GM11168 (cell line): Measurements from ENCODE around the gene OBP2A.
"Not testable (repeated sequence)": the region's sequence is repeated elsewhere in the genome, so short reads cannot be mapped to it uniquely, and the experiment has no call there.

Experiments used
- in situ Hi-C: fragments of 300-500 bp; cut with MboI; formaldehyde crosslinking; loops from one replicate; pipeline ENCODE4 v1.12.0; 2022; ENCODE audit warnings: low sequenced_read_pairs; ENCODE audit not compliant: unreplicated experiment

Gene OBP2A

DNA sequence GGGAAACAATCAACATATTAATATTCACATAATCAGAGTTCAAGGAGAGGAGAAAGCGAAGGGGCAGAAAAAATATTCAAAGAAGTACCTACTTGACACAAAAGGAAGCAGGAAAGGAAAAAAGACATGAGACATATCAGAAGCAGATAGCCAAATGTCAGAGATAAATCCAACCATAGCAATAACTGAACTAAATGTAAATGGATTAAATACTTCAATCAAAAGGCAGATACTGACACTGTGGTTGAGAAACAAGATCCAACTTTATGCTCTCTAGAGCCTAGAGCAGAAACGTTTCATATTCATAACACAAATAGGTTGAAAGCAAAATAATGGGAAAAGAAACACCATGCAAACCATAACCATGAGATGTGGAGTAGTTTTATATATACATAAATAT is 36.5 kb upstream of the OBP2A start:
- in situ Hi-C loops, result no loop called here

DNA sequence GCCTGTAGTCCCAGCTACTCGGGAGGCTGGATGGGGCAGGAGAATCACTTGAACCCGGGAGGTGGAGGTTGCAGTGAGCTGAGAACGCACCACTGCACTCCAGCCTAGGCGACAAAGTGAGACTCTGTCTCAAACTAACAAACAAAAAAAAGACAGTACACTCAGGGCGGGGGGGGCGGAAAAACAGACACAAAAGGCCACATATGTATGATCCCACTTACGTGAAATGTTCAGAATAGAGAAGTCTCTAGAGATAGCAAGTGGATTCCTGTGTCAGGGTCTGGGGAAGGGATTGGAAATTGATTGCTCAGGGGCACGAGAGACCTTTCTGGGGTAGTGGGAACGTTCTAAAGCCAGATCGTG is 33.7 kb upstream of the OBP2A start:
- in situ Hi-C loops, result no loop called here

DNA sequence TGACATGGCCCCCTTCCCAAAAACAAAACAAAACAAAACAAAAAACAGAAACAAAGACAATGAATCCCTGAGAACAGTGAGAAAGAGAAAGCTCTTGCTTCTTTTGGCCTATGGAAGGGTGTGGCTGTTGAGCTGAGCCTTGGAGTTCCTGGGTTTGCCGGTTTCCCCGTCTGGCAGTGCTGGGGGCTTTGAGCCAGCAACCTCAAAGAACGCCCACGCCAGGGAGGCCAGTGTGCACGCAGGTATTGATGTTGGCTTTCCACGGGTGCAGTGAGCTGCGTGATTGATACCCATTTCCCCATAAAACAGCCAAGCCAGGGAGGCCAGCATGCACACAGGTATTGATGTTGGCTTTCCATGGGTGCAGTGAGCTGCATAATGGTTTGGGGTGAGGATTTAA is 33.0 kb upstream of the OBP2A start:
- in situ Hi-C loops, result no loop called here

DNA sequence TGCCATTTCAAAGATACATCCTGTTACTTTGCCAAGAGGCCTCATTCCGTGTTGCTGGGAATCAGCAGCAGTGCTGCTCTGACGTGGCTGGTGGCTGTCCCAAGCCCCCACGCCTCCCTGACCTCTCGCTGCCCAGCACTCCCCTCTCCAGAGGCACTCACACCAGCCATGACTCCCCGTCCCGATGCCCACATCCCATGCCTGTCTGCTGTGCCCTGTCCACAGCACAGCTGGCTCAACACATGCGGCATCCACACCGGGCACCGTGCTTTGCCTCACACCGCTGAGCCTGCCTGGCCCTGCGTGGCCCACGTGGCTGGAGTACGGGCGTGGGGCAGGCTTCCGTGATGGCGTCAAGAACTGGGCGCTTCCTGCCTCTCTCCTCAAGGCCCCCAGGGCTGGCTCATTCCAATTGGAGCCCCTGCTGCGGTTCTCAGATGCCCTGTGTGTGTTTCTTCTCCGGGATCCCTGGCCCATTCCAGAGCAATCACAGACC is 32.5 kb upstream of the OBP2A start:
- in situ Hi-C loops, result no loop called here

DNA sequence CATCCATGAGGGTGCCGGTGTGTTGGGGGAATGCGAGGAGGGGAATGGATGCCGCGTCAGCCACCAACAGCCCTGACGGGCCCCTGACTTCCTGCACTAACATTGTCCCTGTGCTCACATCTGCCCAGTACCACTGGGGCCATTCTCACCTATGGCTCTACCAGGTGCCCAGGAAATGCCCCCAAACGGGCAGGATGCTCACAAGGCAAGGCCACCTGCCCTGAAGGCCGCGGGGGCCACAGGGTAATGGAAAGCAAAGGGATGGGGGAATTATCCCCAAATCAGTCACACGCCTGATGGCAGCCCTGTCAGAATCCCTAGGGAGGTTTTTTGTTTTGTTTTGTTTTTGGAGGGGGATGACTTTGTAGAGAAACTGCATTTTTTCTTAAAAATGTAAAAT is 32.0 kb upstream of the OBP2A start:
- in situ Hi-C loops, result not testable (repeated sequence)

DNA sequence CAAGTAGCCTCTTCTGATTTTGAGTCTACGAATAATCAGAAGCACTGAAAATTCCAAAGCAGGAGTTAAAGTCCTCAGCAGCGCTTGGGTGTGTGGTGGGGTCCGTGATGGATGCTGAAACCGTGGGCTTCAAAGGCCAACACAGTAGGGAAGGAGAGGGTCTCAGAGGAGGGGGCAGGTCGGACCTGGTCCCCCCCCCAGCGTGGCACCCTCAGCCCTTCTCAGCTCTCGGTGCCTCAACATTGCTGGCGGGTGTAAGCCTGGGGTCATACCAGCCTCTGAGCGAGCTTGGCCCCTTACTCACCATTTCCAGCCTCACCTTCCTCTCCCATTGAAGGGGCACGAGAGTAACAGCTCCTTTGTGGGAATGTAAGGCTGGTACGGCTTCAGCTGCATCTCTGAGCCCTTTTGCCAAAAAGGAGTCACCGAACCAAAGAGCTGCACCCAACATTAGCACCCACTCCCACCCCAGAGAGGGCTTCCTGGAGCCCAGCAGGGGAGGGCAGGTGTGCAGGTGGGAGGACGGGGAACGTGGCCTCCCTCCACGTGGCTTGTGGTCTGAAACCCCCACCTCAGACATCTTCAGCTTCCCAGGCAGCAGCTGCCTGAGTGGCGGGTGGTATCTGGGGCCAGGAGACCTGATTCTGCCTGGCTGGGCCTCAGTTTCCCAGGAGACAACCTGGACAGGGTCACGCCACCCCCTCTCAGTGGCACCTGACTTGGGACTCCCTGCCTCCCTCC is 31.4 kb upstream of the OBP2A start:
- in situ Hi-C loops, result no loop called here

DNA sequence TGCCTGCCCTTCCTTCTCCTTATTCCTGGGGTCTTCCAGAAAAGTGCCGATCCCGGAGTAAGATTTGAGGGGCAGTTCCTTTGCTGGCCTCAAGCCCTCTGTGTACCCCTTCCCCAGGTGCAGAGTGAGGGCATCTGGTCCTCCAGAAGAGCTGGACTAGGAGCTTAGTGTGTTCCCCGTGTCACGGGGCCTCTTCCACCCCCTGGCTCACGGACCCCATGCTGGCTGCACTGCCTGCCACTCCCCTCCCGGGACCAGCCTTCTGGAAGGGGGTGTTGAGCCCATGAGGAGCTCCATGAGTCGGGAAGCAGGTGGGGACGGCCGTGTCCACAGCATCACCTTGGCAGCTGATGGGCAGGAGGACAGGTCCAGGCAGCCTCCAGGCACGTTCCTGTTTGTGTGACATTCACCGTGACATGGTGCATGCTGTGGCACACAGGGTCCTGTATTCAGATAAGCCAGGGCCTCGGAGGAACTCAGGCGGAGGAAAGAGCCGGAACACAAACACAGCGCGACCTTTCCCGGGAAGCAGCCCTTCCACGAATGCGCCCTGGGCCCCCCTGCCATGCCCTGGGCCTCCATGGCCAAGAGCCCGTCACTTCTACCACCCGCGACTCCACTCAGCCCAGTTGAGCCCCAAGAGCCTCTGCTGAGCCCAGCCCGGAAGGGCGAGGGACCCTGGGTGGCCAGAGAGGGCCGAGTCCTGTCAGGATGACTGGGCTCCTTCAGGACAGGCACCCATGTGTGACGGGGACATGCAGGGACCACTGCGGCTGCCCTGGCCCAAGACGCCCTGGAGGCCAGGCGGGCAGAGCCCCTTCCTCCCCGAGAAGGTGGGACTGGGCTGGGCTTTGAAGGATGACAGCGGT is 30.6 kb upstream of the OBP2A start:
- in situ Hi-C loops, result no loop called here

DNA sequence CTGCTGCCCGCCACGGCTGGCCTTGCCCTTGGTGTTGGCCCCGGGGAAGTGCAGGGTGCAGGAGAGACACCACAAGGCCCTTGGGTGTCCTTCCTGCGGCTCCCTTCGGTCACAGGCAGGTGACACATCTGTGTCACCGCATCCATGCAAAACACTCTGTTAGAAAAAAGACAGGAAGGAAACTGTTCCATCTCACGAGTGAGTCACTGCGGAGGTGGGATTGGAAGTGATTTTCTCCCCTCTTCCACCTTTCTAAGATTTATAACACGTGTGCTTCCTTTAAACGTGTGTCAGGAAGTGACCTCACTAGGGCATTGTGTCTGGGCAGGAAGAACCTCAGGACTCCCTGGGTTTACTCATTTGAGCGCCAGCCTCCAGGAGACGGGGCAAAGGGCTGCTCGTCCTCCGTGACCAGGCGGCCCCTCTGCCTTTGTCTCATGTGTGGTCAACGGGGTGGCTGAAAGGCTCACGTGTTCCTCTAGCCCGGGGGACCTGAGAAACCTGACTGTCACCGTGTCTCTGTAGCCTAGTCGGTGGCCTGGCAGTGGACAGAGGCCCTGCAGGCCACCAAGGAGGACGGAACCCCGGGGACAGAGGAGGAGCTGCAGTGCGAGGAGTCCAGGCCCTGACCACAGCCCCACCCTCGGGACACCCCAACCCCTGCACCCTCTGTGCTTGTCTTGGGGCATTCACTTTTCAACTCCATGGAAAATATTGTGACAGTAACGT is 29.6 kb upstream of the OBP2A start:
- in situ Hi-C loops, result no loop called here

DNA sequence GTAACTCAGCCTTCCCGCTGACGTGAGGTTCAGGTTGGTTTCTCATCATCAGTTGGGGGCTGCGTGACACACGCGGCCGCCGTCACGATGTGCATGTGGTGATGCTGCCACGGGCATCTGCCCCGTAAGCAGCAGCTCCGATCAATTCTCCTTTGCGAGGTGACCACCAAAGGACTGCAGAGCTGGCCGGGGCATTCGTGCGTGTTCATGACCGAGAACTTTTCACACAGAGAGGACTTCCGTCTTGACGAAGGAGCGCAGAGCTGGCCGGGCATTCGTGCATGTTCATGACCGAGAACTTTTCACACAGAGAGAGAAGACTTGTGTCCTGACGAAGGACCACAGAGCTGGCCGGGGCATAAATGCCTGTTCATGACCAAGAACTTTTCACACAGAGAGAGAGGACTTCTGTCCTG is 28.5 kb upstream of the OBP2A start:
- in situ Hi-C loops, result no loop called here

DNA sequence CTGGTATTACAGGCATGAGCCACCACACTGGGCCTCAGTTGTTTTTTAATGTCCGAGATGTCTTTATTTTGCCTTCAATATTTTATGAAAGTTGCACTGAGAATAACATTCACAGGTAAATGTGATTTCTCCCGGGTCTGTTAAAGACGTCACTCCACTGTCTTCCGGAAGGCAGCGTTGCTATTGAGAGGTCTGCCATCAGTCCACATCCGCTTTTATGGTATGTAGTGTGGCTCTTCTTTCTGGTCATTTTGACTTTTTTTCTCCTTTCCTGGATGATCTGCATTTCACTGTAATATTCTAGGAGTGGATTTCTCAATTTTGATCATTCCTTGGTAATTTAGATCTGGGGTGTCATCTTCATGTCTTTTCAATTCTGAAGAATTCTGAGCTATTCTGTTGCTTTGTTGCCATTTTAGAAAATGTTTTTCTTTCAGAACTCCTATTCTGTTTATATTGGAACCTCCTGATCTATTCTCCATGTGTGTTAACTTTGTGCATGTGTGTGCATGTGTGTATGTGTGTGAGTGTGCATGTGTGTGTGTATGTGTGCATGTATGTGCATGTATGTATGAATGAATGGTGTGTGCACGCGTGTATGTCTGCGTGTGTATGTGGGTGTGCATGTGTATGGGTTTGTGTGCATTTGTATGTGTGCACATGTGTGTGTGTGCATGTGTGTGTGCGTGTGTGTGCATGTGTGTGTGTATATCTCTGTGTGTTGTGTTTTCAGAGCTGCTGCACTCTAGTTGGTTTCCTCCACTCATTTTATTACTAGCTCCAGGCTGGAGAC is 26.6 kb upstream of the OBP2A start:
- in situ Hi-C loops, result no loop called here

DNA sequence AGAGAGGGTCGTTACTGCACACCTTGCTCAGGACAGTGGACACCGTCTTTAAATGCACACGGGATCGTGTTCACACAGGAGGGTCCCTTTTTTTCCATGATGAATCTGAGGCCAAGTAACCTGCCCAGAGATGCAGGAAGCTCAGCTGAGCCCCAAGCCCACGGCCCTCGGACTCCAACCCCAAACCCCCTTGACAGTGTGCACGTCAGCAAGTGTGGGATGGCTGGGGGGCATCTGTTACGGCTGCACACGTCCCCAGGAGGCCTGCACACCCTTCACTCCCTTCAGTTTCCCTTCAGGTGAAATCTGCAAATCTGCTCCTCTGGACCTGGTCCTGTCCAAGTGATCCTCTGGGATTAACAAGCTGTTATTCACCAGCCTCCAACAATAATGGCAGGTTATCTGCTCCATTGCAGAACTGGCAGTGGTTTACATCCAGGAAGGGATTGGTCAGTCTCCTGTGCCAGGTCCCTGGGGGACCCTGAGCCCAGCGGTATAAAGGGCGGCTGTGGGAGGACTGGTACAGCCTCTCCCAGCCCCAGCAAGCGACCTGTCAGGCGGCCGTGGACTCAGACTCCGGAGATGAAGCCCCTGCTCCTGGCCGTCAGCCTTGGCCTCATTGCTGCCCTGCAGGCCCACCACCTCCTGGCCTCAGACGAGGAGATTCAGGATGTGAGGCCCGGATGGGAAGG is 24.9 kb upstream of the OBP2A start, which contains the start of gene LCN1:
Gene LCN1 (plus strand): TSS at position 525 of the 692 bp plus-strand sequence. CDS start 58 bp downstream, at position 583.
- in situ Hi-C loops, result no loop called here

DNA sequence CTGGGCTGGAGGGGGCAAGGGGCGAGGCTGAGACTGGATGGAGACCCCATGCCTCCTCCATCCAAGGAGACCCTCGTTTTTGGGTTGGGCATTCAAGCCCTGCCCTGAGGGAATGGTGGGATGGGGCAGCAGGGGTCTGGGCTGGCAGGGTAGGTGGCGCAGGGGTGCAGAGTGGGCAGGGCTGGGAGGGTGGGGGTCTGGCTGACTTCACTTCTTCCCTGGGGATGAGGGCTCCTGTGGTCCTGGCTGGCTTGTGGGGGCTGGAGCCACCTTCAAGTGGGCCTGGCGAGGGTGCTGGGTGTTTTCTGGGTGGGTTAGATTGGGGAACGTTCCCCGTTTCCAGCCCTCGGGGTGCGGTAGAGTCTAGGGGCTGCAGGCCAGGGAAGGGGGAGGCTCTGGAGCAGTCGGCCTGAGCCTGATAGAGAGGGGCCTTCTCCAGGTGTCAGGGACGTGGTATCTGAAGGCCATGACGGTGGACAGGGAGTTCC is 24.3 kb upstream of the OBP2A start:
- in situ Hi-C loops, result no loop called here

DNA sequence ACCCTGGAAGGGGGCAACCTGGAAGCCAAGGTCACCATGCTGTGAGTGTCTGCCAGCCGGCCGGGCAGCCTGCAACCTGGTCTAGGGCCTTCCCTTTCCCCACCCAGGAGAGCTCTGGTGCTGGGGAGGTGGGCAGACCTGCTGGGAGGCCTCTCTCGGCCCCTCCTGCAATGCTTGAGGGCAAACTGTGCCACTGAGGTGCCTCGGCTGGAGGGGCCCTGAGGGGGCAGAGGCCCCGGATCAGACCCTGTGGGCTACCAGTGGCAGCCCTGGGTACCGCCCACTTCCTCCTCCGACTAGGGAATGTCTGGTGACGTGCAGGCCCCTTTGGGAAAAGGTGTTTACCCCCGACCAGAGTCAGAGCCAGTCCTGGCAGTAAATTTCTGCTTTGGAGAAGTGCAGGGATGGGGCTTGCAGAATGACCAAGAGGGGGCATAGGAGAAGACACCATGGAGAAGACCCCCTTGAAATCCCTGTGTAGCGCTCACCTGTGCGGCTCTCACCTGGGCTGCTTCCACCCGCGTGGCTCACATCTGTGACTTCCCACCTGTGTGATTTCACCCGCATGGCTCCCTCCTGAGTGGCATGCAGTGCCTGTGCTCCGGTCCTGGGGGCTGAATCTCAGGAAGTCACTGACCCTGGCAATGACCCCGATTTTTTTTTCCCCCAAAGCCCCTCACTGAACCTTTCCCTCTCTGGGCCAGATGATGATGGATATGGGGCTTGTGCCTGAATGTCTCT is 23.6 kb upstream of the OBP2A start:
- in situ Hi-C loops, result no loop called here

DNA sequence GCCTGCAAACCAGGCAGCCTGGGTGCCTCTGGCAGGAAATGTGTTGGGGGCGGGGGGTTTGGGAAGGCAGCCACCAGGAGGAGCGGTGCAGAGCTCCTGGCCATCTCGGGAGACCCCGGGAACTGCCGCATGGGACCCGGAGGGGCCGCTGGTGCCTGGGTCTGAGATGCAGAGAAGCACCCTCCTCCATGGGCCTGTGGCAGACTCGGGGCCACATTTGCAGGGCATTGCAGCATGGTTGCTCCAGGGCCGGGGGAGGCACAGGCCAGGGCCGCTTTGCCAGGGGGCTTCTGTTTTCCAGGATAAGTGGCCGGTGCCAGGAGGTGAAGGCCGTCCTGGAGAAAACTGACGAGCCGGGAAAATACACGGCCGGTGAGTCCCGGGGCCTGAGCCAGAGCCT is 23.0 kb upstream of the OBP2A start:
- in situ Hi-C loops, result no loop called here

DNA sequence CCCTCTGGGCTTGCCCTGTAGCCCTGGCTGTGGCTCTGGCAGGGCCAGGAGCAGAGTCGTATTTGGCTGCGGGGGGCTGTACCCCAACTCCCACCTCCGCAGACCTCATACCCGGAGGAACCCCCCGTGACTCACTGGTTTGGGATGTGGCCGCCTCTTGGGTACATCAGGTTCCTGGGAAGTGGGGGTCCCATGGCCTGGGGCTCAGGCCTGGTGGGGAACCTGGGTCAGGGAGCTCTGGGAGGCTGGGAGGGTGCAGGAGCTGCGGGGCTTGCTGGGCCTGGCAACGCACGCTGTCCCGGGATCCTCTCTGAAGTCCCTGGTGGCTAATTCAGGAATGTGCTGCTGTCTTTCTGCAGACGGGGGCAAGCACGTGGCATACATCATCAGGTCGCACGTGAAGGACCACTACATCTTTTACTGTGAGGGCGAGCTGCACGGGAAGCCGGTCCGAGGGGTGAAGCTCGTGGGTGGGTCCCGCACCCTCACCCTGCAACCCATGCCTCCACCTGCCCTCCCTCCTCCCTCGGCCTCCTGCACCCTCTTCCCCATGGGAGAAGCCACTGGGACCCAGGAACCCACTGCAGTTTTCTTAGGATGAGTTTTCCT is 22.3 kb upstream of the OBP2A start:
- in situ Hi-C loops, result no loop called here

DNA sequence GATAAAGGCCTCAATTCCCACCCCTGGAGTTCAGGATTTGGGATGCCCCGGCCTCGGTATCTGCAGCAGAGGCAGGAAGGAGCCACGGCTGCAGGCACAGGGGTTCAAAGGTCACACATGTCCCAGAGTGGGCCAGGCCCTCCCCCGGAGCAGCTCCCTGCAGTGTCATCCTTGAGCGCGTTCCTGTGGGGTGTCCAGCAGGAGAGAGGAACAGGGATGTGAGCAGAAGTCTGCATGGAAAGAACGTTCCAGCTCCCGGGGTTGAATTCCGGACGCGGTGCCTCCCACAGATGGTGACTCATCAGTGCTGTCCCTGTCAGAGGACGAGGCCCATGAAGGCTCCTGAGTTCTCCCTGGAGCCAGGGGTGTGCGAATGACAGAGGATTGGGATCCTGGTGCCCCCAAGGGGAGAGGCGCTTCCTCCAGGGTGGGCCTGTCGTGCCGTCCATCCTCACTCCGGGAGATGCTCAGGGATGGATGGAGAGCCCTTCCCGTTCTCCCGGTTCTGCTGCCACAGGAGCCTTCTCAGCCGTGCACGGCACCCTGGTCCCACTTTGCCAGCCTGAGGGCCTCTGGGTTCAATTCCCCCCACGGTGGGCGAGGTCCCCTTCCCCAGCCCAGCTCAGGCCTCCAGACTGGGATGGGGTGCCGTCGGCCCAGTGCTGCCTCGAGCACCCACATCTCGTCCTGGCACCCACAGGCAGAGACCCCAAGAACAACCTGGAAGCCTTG is 21.6 kb upstream of the OBP2A start:
- in situ Hi-C loops, result no loop called here

DNA sequence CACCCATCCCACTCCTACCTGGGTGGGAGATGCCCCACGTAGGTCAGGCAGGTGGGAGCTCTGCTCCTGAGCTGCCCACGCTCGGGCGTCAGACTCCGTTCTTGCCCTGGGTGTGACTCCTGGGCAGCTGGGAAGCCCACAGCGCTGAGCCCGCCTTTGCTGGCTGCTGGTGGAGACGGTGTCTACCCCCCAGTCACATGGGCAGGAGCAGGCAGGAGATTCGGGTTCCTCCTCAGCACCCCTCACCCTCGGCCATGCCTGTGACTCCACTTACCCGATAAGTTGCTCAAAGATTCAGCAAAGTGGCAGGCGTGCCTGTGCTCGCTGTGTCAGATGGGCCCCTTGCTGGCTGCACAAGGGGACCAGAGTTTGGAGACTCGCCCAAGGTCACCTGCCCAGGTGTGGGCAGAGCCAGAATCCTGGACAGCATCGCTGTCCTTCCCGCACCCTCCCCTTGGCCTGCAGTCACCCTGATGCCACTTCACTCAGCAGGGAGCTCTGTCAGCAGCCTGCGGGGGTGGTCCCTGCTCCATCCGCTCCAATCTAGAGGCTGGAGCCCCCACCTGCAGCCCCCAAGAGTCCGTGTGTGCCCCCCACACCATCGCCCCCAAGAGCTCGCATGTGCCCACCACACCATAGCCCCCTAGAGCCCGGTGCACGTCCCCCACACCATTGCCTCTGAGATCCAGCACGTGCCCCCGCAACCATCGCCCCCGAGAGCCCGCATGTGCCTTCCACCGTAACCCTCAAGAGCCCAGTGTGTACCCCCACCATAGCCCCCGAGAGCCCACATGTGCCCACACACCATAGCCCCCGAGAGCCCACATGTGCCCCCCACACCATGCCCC is 20.5 kb upstream of the OBP2A start:
- in situ Hi-C loops, result no loop called here
